Stimulated activated CD4-positive, alpha-beta T cell treated with anti-CD3 and anti-CD28 coated beads, Interleukin-1b, Interleukin-23, amount 100 ng/mL, for 4 hours (primary cell): ENCODE measurements around the gene BMPR1A.

Experiments
- DNase-seq, 2 donors: peaks; one replicate each; pipeline ENCODE4 v3.0.0-alpha.2; 2020; ENCODE audit warnings: low read depth in 2 of 2

The BMPR1A gene

DNA sequence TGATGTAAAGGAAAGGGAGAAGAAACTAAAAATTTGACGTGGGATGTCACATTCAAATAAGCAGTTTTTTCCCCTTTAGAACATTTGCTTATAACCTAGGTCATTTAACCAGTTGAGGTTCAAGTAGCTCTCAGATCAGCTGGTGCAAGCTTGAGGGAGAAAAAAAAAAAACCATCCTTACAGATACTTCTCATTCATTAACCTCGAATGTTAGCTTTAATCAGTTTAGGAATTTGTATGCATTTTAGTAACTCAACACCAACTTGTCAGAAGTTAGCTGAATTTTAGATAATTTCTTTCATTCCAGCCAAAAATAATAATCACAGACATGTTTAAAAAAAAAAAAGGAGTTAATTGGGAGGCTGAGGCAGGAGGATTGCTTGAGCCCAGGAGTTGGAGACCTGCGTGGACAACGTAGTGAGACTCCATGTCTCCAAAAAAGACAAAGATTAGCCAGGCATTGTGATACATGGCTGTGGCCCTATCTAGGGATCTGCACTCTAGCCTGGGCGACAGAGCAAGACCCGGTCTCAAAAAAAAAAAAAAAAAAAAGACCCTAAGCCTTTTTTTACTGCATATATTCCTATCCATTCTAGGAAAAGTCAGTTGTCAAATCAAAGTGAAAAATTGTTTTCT, 46.2 kb downstream of the BMPR1A start:
- DNase-seq: no peak

- DNase-seq: no peak
Measured at GRCh38 chr10:86803156-86803555, 46.7 kb downstream of the BMPR1A start.

GRCh38 chr10:86804805-86805204, 48.4 kb downstream of the BMPR1A start:
- no peak for DNase-seq

DNA sequence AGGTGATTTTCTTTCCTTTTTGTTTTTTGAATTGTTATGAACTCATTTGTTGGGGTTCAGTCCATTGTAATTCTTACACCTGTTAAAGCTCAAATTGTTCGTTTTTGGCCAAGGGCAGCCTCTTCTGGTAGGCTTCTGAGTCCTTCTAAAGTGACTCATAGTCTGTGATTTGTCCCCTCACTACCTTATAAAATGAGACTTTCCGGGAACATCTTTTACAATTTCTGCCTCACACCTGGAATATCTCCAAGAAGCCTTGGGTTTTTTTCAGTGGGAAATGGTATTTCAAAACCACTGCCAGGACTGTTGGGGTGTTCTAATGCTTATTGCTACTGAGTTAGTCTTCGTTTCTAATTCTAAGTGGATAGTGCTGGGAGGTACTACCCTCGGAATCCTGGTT, 56.7 kb downstream of the BMPR1A start:
- DNase-seq: no peak

- no peak for DNase-seq
Measured at GRCh38 chr10:86813982-86814381, 57.6 kb downstream of the BMPR1A start.

DNA sequence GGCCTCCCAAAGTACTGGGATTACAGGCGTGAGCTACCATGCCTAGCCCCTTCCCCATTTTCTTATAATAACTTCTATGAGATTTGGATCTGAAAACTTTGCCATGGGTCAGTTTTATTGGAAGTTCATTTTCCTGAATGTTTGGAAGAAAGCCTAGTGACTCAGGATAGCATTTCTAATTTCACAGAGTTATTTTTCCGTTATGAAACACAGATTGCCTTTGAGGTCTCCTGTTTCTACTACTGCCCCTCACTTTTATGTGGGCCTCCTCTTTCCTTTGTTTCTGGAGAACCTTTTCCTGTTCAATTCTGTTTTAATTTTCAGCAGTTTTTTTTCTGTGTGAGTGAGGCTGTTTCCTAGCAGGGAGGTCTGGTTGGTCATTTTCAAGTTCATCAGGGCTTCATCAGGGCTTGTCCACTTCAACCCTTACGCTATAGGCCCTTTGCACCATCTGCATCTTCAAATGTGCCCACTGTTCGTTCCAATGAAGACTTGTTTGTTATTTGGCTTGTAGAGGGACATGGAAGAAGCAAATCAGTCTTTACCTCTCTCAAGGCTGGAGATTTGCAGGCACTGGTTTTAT, 58.7 kb downstream of the BMPR1A start:
- no peak for DNase-seq

GRCh38 chr10:86815640-86816039, 59.2 kb downstream of the BMPR1A start:
- no peak for DNase-seq

GRCh38 chr10:86817246-86817645, 60.8 kb downstream of the BMPR1A start:
- DNase-seq: no peak

- no peak for DNase-seq
Measured at GRCh38 chr10:86819567-86819966, 63.1 kb downstream of the BMPR1A start.

- DNase-seq: no peak
Measured at GRCh38 chr10:86820509-86820908, 64.1 kb downstream of the BMPR1A start.

GRCh38 chr10:86821388-86821999, 65.1 kb downstream of the BMPR1A start:
- DNase-seq: no peak

- DNase-seq: no peak
Measured at GRCh38 chr10:86823565-86823964, 67.1 kb downstream of the BMPR1A start.

- DNase-seq: no peak
Measured at GRCh38 chr10:86824151-86824550, 67.7 kb downstream of the BMPR1A start.

GRCh38 chr10:86825366-86825765, 68.9 kb downstream of the BMPR1A start:
- DNase-seq: no peak

GRCh38 chr10:86827639-86828038, 71.2 kb downstream of the BMPR1A start:
- DNase-seq: no peak

- DNase-seq: no peak
Measured at GRCh38 chr10:86828145-86828544, 71.7 kb downstream of the BMPR1A start.

GRCh38 chr10:86829472-86829871, 73.1 kb downstream of the BMPR1A start:
- no peak for DNase-seq

DNA sequence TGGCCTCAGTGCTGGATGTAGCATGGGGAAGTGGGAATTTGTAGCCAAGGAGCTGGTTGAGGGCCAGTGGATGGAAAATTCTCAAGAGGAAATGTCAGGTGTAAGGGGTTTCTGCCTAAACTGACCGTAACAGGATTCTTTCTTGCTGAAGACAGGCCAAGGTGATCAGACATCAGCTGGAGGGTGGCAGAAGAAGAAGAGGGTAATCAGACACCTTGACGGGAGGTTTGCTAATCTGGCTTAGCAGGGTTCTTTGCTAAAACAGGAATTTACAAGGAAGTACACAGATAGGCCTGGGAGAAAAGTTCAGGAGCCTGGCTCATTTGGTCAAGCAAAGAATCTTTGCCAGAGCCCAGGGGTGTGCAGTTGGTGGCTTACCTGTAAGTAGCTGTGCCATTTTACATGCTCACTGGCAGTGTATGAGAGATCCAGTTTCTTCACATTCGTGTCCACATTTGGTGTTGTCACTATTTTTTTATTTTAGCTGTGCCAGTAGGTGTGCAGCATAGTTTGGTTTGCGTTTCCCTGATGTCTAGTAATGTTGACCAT, 73.7 kb downstream of the BMPR1A start:
- no peak for DNase-seq

GRCh38 chr10:86833969-86834368, 77.5 kb downstream of the BMPR1A start:
- DNase-seq: no peak

DNA sequence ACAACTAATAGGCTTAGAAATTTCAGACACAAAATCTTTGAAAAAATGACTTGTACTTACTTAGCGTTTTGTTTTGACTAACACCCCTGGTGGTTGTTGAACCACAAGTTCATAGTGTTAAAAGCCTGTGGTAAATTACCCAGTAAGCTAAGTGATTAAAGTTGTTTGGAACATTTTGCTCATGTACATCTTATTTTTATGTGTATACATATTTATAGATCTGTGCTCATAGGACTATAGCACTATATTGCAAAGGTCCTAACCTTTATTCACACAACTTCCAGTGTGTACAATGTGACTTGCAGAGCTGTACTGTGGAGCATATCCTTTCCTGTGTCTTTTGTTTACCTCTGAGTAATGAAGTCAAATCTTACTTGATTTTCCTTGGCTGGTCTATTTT, 79.6 kb downstream of the BMPR1A start:
- no peak for DNase-seq

DNA sequence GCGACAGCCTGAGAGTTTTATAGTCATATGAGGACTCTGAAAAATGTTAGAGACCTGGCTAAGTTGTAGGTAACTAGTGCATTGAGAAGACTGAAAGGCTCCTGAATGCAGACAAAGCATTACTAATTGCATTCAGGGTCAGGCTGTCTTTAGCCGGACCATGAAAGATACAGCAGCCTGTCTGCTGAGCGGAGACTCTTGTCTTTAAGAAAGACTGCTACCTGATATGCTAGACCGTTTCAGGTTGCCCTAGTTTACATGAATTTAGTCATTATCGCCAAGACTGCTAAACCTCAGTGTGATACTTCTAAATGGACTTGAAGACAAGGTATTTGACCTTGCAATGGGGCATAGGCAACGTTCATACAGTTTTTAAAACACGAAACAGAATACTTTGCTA, 81.2 kb downstream of the BMPR1A start:
- DNase-seq: no peak

- no peak for DNase-seq
Measured at GRCh38 chr10:86840498-86840897, 84.1 kb downstream of the BMPR1A start.

DNA sequence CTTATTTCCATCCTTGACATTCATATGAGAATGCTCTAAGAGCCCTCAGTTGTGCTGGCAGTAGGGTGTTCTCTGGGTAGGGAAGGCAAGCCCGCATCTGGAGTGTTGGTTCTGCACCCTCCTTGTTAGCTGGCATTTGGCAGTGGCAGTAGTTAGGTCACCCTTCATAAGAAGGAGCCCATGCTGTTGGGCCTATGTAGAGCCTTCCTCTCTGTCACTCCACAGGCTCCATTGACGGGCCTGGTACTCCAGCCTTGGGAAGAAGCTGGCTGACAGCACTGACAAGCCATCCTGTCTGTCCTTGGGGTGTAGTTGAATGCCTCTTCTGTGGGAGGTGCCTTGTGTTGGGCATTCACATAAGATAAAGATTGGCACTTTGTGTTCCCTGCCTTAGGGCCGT, 89.7 kb downstream of the BMPR1A start:
- DNase-seq: no peak
